Neural cell (in vitro differentiated cells): Measurements from ENCODE around the gene OPRM1. TPM values are rescaled to one million over a fixed set of nuclear protein-coding genes. Genes with fewer than 3 reads are reported as not detected.

Experiments
- H2AFZ ChIP-seq: fragments of 200-600, 300-800 bp; sonication (generic), shearing (Covaris generic); 2 replicates; pipeline ENCODE4 v1.6.0; 2014; ENCODE audit warnings: low read depth, mild to moderate bottlenecking, antibody characterized with exemption, low read length, moderate library complexity
- H3F3A ChIP-seq: fragments of 200-600 bp; shearing (Covaris generic); 2 replicates; pipeline ENCODE4 v1.6.1; 2016; ENCODE audit warnings: mild to moderate bottlenecking, moderate library complexity, mixed read lengths, antibody characterized with exemption, low read length; ENCODE audit not compliant: insufficient read depth, poor library complexity, severe bottlenecking
- H3K27ac ChIP-seq: fragments of 200-600, 300-800 bp; sonication (generic), shearing (Covaris generic); 2 replicates; pipeline ENCODE4 v1.5.1; 2014; ENCODE audit warnings: mild to moderate bottlenecking, low read length, moderate library complexity
- H3K27me3 ChIP-seq: fragments of 300-800, 200-600 bp; sonication (generic), shearing (Covaris generic); 2 replicates; pipeline ENCODE4 v1.6.0; 2014; ENCODE audit warnings: mild to moderate bottlenecking, low read depth, low read length, moderate library complexity; ENCODE audit not compliant: insufficient read depth
- H3K36me3 ChIP-seq: fragments of 300-800, 200-600 bp; sonication (generic), shearing (Covaris generic); 2 replicates; pipeline ENCODE4 v1.5.1; 2014; ENCODE audit warnings: mild to moderate bottlenecking, antibody characterized with exemption, low read length, moderate library complexity; ENCODE audit not compliant: insufficient read depth
- H3K4me2 ChIP-seq: fragments of 300-800, 200-600 bp; sonication (generic), shearing (Covaris generic); 2 replicates; pipeline ENCODE4 v1.6.0; 2014; ENCODE audit warnings: mild to moderate bottlenecking, low read length
- H3K4me3 ChIP-seq: fragments of 300-800, 200-600 bp; sonication (generic), shearing (Covaris generic); 2 replicates; pipeline ENCODE4 v1.5.1; 2014; ENCODE audit warnings: mild to moderate bottlenecking, low read length, moderate library complexity
- H3K79me2 ChIP-seq: fragments of 200-600 bp; shearing (Covaris generic); replicated peaks from 2 replicates; pipeline ENCODE4 v1.6.0; 2014; ENCODE audit warnings: mild to moderate bottlenecking, low read length, moderate library complexity; ENCODE audit not compliant: insufficient read depth
- H3K9ac ChIP-seq: fragments of 300-800, 200-600 bp; sonication (generic), shearing (Covaris generic); 2 replicates; pipeline ENCODE4 v1.6.1; 2016; ENCODE audit warnings: mild to moderate bottlenecking, low read length, mixed read lengths
- H3K9me2 ChIP-seq: fragments of 200-600 bp; shearing (Covaris generic); 2 replicates; pipeline ENCODE4 v1.6.1; 2016; ENCODE audit warnings: mild to moderate bottlenecking, low read length, mixed read lengths; ENCODE audit not compliant: insufficient read depth
- H3K9me3 ChIP-seq: fragments of 200-600, 300-800 bp; sonication (generic), shearing (Covaris generic); 2 replicates; pipeline ENCODE4 v1.6.1; 2016; ENCODE audit warnings: mild to moderate bottlenecking, mixed run types, low read length, moderate library complexity, mixed read lengths
- H4K20me1 ChIP-seq: fragments of 200-600 bp; shearing (Covaris generic); 2 replicates; pipeline ENCODE4 v1.6.1; 2016; ENCODE audit warnings: mild to moderate bottlenecking, mixed run types; ENCODE audit not compliant: insufficient read depth
- CTCF ChIP-seq: fragments of 450-650 bp; IDR thresholded peaks from 2 replicates; pipeline ENCODE4 v1.5.1; 2014; ENCODE audit warnings: antibody characterized with exemption, mild to moderate bottlenecking, moderate library complexity; ENCODE audit not compliant: poor library complexity, severe bottlenecking
- EP300 ChIP-seq: fragments of 450-650 bp; conservative IDR thresholded peaks from 2 replicates; pipeline ENCODE4 v1.6.1; 2014; ENCODE audit warnings: antibody characterized with exemption, mild to moderate bottlenecking, moderate library complexity; ENCODE audit not compliant: poor library complexity, severe bottlenecking
- EZH2 ChIP-seq: fragments of 200-600, 300-800 bp; shearing (Covaris generic), sonication (generic); IDR thresholded peaks from 2 replicates; pipeline ENCODE4 v1.6.1; 2014; ENCODE audit warnings: antibody characterized with exemption, low read length, borderline replicate concordance, mild to moderate bottlenecking; ENCODE audit not compliant: insufficient read depth, poor library complexity, severe bottlenecking
- MXI1 ChIP-seq: fragments of 450-650 bp; conservative IDR thresholded peaks from 2 replicates; pipeline ENCODE4 v1.6.1; 2014; ENCODE audit warnings: antibody characterized with exemption, mild to moderate bottlenecking; ENCODE audit not compliant: poor library complexity, severe bottlenecking
- POLR2AphosphoS5 ChIP-seq: IDR thresholded peaks from 2 replicates; pipeline ENCODE4 v1.6.1; 2012
- RAD21 ChIP-seq: fragments of 450-650 bp; conservative IDR thresholded peaks from 2 replicates; pipeline ENCODE4 v1.6.1; 2014; ENCODE audit warnings: antibody characterized with exemption, mild to moderate bottlenecking, moderate library complexity
- REST ChIP-seq: IDR thresholded peaks from 2 replicates; pipeline ENCODE4 v1.6.1; 2012; ENCODE audit warnings: borderline replicate concordance
- SMC3 ChIP-seq: fragments of 450-650 bp; conservative IDR thresholded peaks from 2 replicates; pipeline ENCODE4 v1.6.1; 2014; ENCODE audit warnings: antibody characterized with exemption, mild to moderate bottlenecking, moderate library complexity; ENCODE audit not compliant: poor library complexity
- TAF1 ChIP-seq: IDR thresholded peaks from 2 replicates; pipeline ENCODE4 v1.6.1; 2012; ENCODE audit warnings: low read depth
- polyA plus RNA-seq: library from polyadenylated mRNA; depleted of rRNA; stranded (reverse); fragments of >200 nt; gene quantifications from 2 replicates; pipeline ENCODE4 v1.2.3, GENCODE V29; 2014

The OPRM1 gene
- polyA plus RNA-seq, 1 donor from 2014 or later, result 1.5 TPM

DNA sequence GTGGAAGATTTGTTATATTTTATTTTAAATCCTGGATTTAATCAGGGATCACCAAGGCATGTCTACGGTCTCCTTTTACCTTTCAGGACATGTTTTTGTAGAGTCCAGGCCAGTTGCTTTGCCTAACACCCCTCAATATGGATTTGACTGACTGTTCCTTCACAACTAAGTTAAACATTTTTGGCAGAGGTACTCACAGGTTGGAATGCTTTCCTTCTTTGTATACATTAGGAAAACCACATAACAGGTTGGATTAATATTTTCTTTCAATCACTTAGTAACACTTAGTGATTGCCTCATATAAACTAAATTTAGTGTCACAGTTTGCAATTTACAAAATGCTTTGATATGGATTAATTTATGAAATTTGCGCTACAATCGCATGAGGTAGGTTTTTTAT is 253.0 kb downstream of the OPRM1 start:
- Histone ChIP-seq H3K36me3 (no peaks in the 10 kb centered on the region), H3K9me2 (no peaks in the 10 kb centered on the region), H2AFZ (no peak overlapping the region)

GRCh38 chr6:154292855-154293519 is 253.9 kb downstream of the OPRM1 start:
- H3K36me3 ChIP-seq, result no peaks in the 10 kb centered on the region
- H3K9me3 ChIP-seq, result no peaks in the 10 kb centered on the region
- H4K20me1 ChIP-seq, result no peaks in the 10 kb centered on the region
- no peak overlapping the region for H3K27ac ChIP-seq
- no peak overlapping the region for H3K4me2 ChIP-seq
- H3F3A ChIP-seq, result no peaks in the 10 kb centered on the region
- no peak overlapping the region for H3K4me3 ChIP-seq
- no peak overlapping the region for H3K9ac ChIP-seq
- H3K27me3 ChIP-seq, result no peaks in the 10 kb centered on the region
- no peak overlapping the region for H2AFZ ChIP-seq
- no peaks in the 10 kb centered on the region for H3K9me2 ChIP-seq
- no peaks in the 10 kb centered on the region for H3K79me2 ChIP-seq
- TF ChIP-seq EP300 (no peak), EZH2 (no peak), MXI1 (no peak), RAD21 (no peak), SMC3 (no peak), CTCF (no peak), TAF1 (no peak), POLR2AphosphoS5 (no peak)

More for the DNA sequence above, 253.0 kb downstream of the OPRM1 start:
- Histone ChIP-seq H3K79me2 (no peaks in the 10 kb centered on the region), H3F3A (no peaks in the 10 kb centered on the region), H3K4me2 (no peak overlapping the region), H3K27me3 (no peaks in the 10 kb centered on the region), H3K9ac (no peak overlapping the region), H3K4me3 (no peak overlapping the region), H3K9me3 (no peaks in the 10 kb centered on the region), H3K27ac (no peak overlapping the region), H4K20me1 (no peaks in the 10 kb centered on the region)
- TF ChIP-seq RAD21 (no peak), MXI1 (no peak), REST (no peak), TAF1 (no peak), POLR2AphosphoS5 (no peak), EP300 (no peak), CTCF (no peak), EZH2 (no peak), SMC3 (no peak)
